Measurements from ENCODE around the gene TBC1D2B. TPM values are rescaled to one million over a fixed set of nuclear protein-coding genes. Genes with fewer than 3 reads are reported as not detected.

Gene TBC1D2B
- total RNA-seq, 5 donors from 2014 or later (not counting 1 experiment from before 2014, with no cell fraction given), result 86.1 to 106 (median 101) TPM

DNA sequence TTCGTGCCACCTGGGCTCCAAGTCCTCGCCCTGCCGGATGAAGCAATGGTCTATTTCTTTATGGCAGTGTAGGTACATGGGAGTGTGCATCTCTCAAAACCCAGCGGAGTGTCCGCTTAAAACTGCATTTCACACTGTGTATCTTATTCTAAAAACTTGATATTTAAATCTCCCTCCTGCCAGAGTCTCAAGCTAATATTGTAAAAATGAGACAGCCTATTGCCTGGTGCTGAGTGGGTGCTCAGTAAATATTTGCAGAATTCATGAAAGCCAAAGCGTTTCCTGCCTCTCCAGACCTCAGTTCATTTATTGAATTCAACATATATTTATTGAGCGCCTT, 330 bp upstream of the TBC1D2B start:
- ATAC-seq (replicated peaks in 1 of 4) (peak; percentile 9 to 32 (median 26)), DNase-seq (peak in 1 of 35 experiments; percentile 22)
- Mint-ChIP-seq H3K4me1 (peaks cover 33 to 46% (median 40%) of the 10 kb centered on the region in 3 donors), H3K36me3 (peaks cover 8% of the 10 kb centered on the region), H3K27ac (peak overlapping the region; percentile 90), H3K27me3 (no peaks in the 10 kb centered on the region), H3K9me3 (no peaks in the 10 kb centered on the region), H3K4me3 (peak overlapping the region; percentile 79 to 99 (median 86))
- Histone ChIP-seq H3K4me1 (ENCODE audit: control insufficient read depth in 1 of 2, extremely low read depth in 1 of 2, insufficient read depth in 2 of 2, low read length in 2 of 2) (peaks cover 10 to 31% of the 10 kb centered on the region in 2 experiments), H3K36me3 (ENCODE audit: control insufficient read depth in 2 of 2, extremely low read depth in 1 of 2, insufficient read depth in 1 of 2, low read length in 1 of 2) (no peaks in the 10 kb centered on the region), H3K9me3 (no peaks in the 10 kb centered on the region), H3K27me3 (replicated peaks in 1 of 2; ENCODE audit: control insufficient read depth in 2 of 2, extremely low read depth in 1 of 2, insufficient read depth in 2 of 2, low read length in 1 of 2) (no peaks in the 10 kb centered on the region), H3K27ac (ENCODE audit: low read length) (peak overlapping the region; percentile 68), H3K4me3 (ENCODE audit: control insufficient read depth in 1 of 2, extremely low read depth in 1 of 2, low read length in 1 of 2) (peak overlapping the region; percentile 44 to 57)
- WGBS (ENCODE audit: insufficient coverage), result no CpG with 5 or more reads among the region's 7 CpGs
- CTCF ChIA-PET, result interaction anchor here in 1 of 2 donors (1.0 to 1.5 kb wide), 2 partner anchors 9 to 31 kb away, joined by 3 to 9 read pairs; no protein-coding TSS in a partner anchor
- POLR2A ChIA-PET, result no interaction called here

GRCh38 chr15:78076231-78077052, 1.1 kb downstream of the TBC1D2B start:
- Histone ChIP-seq H3K9me3 (no peaks in the 10 kb centered on the region), H3K4me1 (ENCODE audit: control insufficient read depth in 1 of 2, extremely low read depth in 1 of 2, insufficient read depth in 2 of 2, low read length in 2 of 2) (peaks cover 24 to 44% of the 10 kb centered on the region in 2 experiments), H3K27ac (ENCODE audit: low read length) (peak overlapping the region; percentile 71), H3K36me3 (ENCODE audit: control insufficient read depth in 2 of 2, extremely low read depth in 1 of 2, insufficient read depth in 1 of 2, low read length in 1 of 2) (peaks cover 0 to 4% of the 10 kb centered on the region in 2 donors), H3K4me3 (ENCODE audit: control insufficient read depth in 1 of 2, extremely low read depth in 1 of 2, low read length in 1 of 2) (peak overlapping the region; percentile 87 to 91), H3K27me3 (replicated peaks in 1 of 2; ENCODE audit: control insufficient read depth in 2 of 2, extremely low read depth in 1 of 2, insufficient read depth in 2 of 2, low read length in 1 of 2) (no peaks in the 10 kb centered on the region)
- Mint-ChIP-seq H3K4me1 (peaks cover 47 to 58% (median 54%) of the 10 kb centered on the region in 3 donors), H3K36me3 (peaks cover 8% of the 10 kb centered on the region), H3K4me3 (peak overlapping the region; percentile 99 to 100 (median 99)), H3K9me3 (no peaks in the 10 kb centered on the region), H3K27me3 (no peaks in the 10 kb centered on the region), H3K27ac (peak overlapping the region; percentile 98 to 99)
- ChIA-PET CTCF (interaction anchor here (0.7 to 1.0 kb wide), 2 partner anchors 39 to 74 kb away, joined by 3 to 7 read pairs; no protein-coding TSS in a partner anchor), POLR2A (no interaction called here)
- peak in 3 of 4 experiments; percentile 2 to 7 (median 5) for ATAC-seq (replicated peaks in 1 of 4)
- 31% methylated on average over 13 of the region's 17 CpGs for WGBS (ENCODE audit: insufficient coverage)
- DNase-seq, result no peak

DNA sequence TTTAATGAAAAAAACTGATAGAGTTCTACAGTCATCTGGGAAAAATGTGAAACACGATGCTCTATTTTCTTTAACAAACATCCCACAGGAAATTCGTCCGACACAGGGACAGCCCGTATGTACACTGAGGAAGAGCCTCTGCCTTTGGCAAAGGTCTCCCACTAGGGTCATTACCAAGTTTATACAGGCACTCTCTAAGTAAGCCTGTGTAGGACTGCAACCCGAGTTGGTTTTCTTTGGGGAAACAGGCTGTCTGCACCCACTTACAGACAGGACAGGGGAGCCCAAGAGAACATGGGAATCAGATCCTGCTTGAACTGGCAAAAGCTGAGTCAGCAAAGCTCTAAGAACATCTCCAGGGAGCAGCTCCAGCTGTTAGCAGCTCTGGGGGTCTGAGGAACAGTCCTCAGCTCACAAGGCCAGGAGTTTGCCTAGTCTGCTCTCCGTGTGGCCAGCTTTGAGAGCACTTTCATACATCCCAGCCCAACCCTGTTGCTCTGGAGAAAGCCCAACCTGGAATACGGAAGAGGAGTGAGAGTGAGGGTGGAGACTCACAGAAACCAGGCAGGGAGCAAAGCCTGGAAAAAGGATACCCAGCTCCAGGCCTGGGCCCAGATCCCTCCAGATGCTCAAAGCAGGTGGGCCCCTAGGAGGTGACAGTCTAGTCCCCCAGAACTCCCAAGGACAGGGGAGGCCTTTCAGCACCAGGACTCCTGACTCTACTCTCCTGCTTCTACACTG, 1.9 kb downstream of the TBC1D2B start:
- ChIA-PET POLR2A (no interaction called here), CTCF (interaction anchor here (0.7 to 1.0 kb wide), 2 partner anchors 38 to 73 kb away, joined by 3 to 7 read pairs; no protein-coding TSS in a partner anchor)
- peak overlapping the region; percentile 99 to 100 (median 99) for H3K4me3 Mint-ChIP-seq
- Histone ChIP-seq H3K4me3 (ENCODE audit: control insufficient read depth in 1 of 2, extremely low read depth in 1 of 2, low read length in 1 of 2) (peak overlapping the region; percentile 87 to 91), H3K27ac (ENCODE audit: low read length) (peak overlapping the region; percentile 71), H3K9me3 (no peaks in the 10 kb centered on the region), H3K4me1 (ENCODE audit: control insufficient read depth in 1 of 2, extremely low read depth in 1 of 2, insufficient read depth in 2 of 2, low read length in 2 of 2) (peaks cover 28 to 49% of the 10 kb centered on the region in 2 experiments), H3K36me3 (ENCODE audit: control insufficient read depth in 2 of 2, extremely low read depth in 1 of 2, insufficient read depth in 1 of 2, low read length in 1 of 2) (peaks cover 0 to 4% of the 10 kb centered on the region in 2 donors), H3K27me3 (replicated peaks in 1 of 2; ENCODE audit: control insufficient read depth in 2 of 2, extremely low read depth in 1 of 2, insufficient read depth in 2 of 2, low read length in 1 of 2) (no peaks in the 10 kb centered on the region)
- no peaks in the 10 kb centered on the region for H3K9me3 Mint-ChIP-seq
- no peak for DNase-seq
- no peaks in the 10 kb centered on the region for H3K27me3 Mint-ChIP-seq
- H3K36me3 Mint-ChIP-seq, result peaks cover 8% of the 10 kb centered on the region
- H3K4me1 Mint-ChIP-seq, result peaks cover 51 to 58% (median 58%) of the 10 kb centered on the region in 3 donors
- 53% methylated on average over 3 of the region's 7 CpGs for WGBS (ENCODE audit: insufficient coverage)
- no peak for ATAC-seq (replicated peaks in 1 of 4)
- peak overlapping the region; percentile 90 to 98 for H3K27ac Mint-ChIP-seq

- 73% methylated on average over 4 of the region's 5 CpGs for WGBS (ENCODE audit: insufficient coverage)
- peaks cover 49 to 73% of the 10 kb centered on the region in 2 experiments for H3K4me1 ChIP-seq (ENCODE audit: control insufficient read depth in 1 of 2, extremely low read depth in 1 of 2, insufficient read depth in 2 of 2, low read length in 2 of 2)
- POLR2A ChIA-PET, result interaction anchor here (0.6 to 1.3 kb wide), 4 partner anchors 14 to 731 kb away, joined by 3 to 8 read pairs (median 4); partner anchors contain the start of gene DNAJA4 (in 1 of the 2)
Measured at GRCh38 chr15:78073046-78073787, 4.3 kb downstream of the TBC1D2B start.

GRCh38 chr15:78072080-78072892, 5.2 kb downstream of the TBC1D2B start:
- peaks cover 8% of the 10 kb centered on the region for H3K36me3 Mint-ChIP-seq
- peak in 1 of 4 experiments; percentile 73 for ATAC-seq (replicated peaks in 1 of 4)
- peaks cover 45 to 52% (median 49%) of the 10 kb centered on the region in 3 donors for H3K4me1 Mint-ChIP-seq
- H3K27ac Mint-ChIP-seq, result no peak overlapping the region
- H3K9me3 Mint-ChIP-seq, result no peaks in the 10 kb centered on the region
- Histone ChIP-seq H3K36me3 (ENCODE audit: control insufficient read depth in 2 of 2, extremely low read depth in 1 of 2, insufficient read depth in 1 of 2, low read length in 1 of 2) (peaks cover 0 to 4% of the 10 kb centered on the region in 2 donors), H3K27ac (ENCODE audit: low read length) (peak overlapping the region; percentile 60), H3K9me3 (no peaks in the 10 kb centered on the region), H3K4me1 (ENCODE audit: control insufficient read depth in 1 of 2, extremely low read depth in 1 of 2, insufficient read depth in 2 of 2, low read length in 2 of 2) (peaks cover 59 to 73% of the 10 kb centered on the region in 2 experiments), H3K4me3 (ENCODE audit: control insufficient read depth in 1 of 2, extremely low read depth in 1 of 2, low read length in 1 of 2) (no peak overlapping the region), H3K27me3 (replicated peaks in 1 of 2; ENCODE audit: control insufficient read depth in 2 of 2, extremely low read depth in 1 of 2, insufficient read depth in 2 of 2, low read length in 1 of 2) (no peaks in the 10 kb centered on the region)
- ChIA-PET POLR2A (interaction anchor here (0.7 to 1.3 kb wide), 4 partner anchors 37 to 43 kb away, joined by 3 to 4 read pairs (median 3); no protein-coding TSS in a partner anchor), CTCF (interaction anchor here in 1 of 2 donors (0.5 to 2.9 kb wide), 7 partner anchors 10 to 58 kb away, joined by 3 to 12 read pairs (median 3); no protein-coding TSS in a partner anchor)
- H3K4me3 Mint-ChIP-seq, result peak overlapping the region; percentile 9 to 65 (median 56)
- no CpG with 5 or more reads among the region's 9 CpGs for WGBS (ENCODE audit: insufficient coverage)
- DNase-seq, result peak in 26 of 35 experiments; percentile 13 to 78 (median 40)
- H3K27me3 Mint-ChIP-seq, result no peaks in the 10 kb centered on the region

More at GRCh38 chr15:78073046-78073787, 4.3 kb downstream of the TBC1D2B start:
- peaks cover 0 to 4% of the 10 kb centered on the region in 2 donors for H3K36me3 ChIP-seq (ENCODE audit: control insufficient read depth in 2 of 2, extremely low read depth in 1 of 2, insufficient read depth in 1 of 2, low read length in 1 of 2)
- peaks cover 8% of the 10 kb centered on the region for H3K36me3 Mint-ChIP-seq
- H3K27ac ChIP-seq (ENCODE audit: low read length), result peak overlapping the region; percentile 60
- no peaks in the 10 kb centered on the region for H3K9me3 Mint-ChIP-seq
- DNase-seq (no peak), ATAC-seq (replicated peaks in 1 of 4) (peak in 1 of 4 experiments; percentile 5)
- no peaks in the 10 kb centered on the region for H3K27me3 ChIP-seq (replicated peaks in 1 of 2; ENCODE audit: control insufficient read depth in 2 of 2, extremely low read depth in 1 of 2, insufficient read depth in 2 of 2, low read length in 1 of 2)
- no peak overlapping the region for H3K4me3 ChIP-seq (ENCODE audit: control insufficient read depth in 1 of 2, extremely low read depth in 1 of 2, low read length in 1 of 2)
- H3K27me3 Mint-ChIP-seq, result no peaks in the 10 kb centered on the region
- peak overlapping the region in 1 of 2 donors; percentile 73 for H3K27ac Mint-ChIP-seq
- H3K4me3 Mint-ChIP-seq, result peak overlapping the region; percentile 9 to 65 (median 56)
- no peaks in the 10 kb centered on the region for H3K9me3 ChIP-seq
- CTCF ChIA-PET, result interaction anchor here in 1 of 2 donors (1.4 to 2.9 kb wide), 4 partner anchors 23 to 39 kb away, joined by 3 to 12 read pairs (median 4); no protein-coding TSS in a partner anchor
- H3K4me1 Mint-ChIP-seq, result peaks cover 50 to 57% (median 55%) of the 10 kb centered on the region in 3 donors

Measured in T-cell (primary cell).